Natural killer cell (primary cell): ENCODE measurements around the gene C5orf58. TPM values are rescaled to one million over a fixed set of nuclear protein-coding genes. Genes with fewer than 3 reads are reported as not detected.

Experiments used
- ATAC-seq, 3 donors: fragments of 150-1000 bp in 2 of 3; fragments of 200-7000 bp in 1 of 3; cut with Tn5 transposase; 1 replicate in 1 of 3; 2 replicates in 2 of 3; pipeline ENCODE4 v1.10.0; 2021; ENCODE audit warnings: mild to moderate bottlenecking in 2 of 3, moderate library complexity in 2 of 3
- DNase-seq, 2 donors: peaks; one replicate each; pipeline versions ENCODE4 v3.0.0 to v3.0.0-alpha.2; 2013 to 2021; ENCODE audit warnings: mixed read lengths in 1 of 2
- H3K27ac ChIP-seq: one replicate; pipeline ENCODE4 v1.5.1; 2013; ENCODE audit warnings: mild to moderate bottlenecking, low read length
- H3K27me3 ChIP-seq: one replicate; pipeline ENCODE4 v1.6.1; 2013; ENCODE audit warnings: low read length; ENCODE audit not compliant: control insufficient read depth, insufficient read depth
- H3K36me3 ChIP-seq: one replicate; pipeline ENCODE4 v1.6.1; 2013; ENCODE audit warnings: low read length; ENCODE audit not compliant: control insufficient read depth, insufficient read depth
- H3K4me1 ChIP-seq: one replicate; pipeline ENCODE4 v1.6.1; 2013; ENCODE audit warnings: low read length; ENCODE audit not compliant: control insufficient read depth, insufficient read depth
- H3K4me3 ChIP-seq: one replicate; pipeline ENCODE4 v1.5.1; 2013; ENCODE audit warnings: low read length
- H3K9me3 ChIP-seq: one replicate; pipeline ENCODE4 v1.6.1; 2013; ENCODE audit warnings: low read length; ENCODE audit not compliant: control insufficient read depth, insufficient read depth
- H3K27ac Mint-ChIP-seq, 2 donors: one replicate each; pipeline ENCODE4 v1.8.0; 2022; ENCODE audit warnings: mild to moderate bottlenecking in 2 of 2, mixed read lengths in 2 of 2, moderate library complexity in 1 of 2
- H3K27me3 Mint-ChIP-seq, 2 donors: one replicate each; pipeline ENCODE4 v1.8.0; 2022; ENCODE audit warnings: low read depth in 2 of 2, mixed read lengths in 2 of 2
- H3K36me3 Mint-ChIP-seq: one replicate; pipeline ENCODE4 v1.8.0; 2022; ENCODE audit warnings: mixed read lengths
- H3K4me1 Mint-ChIP-seq, 2 donors: one replicate each; pipeline ENCODE4 v1.8.0; 2022; ENCODE audit warnings: mixed read lengths in 2 of 2
- H3K4me3 Mint-ChIP-seq: one replicate; pipeline ENCODE4 v1.8.0; 2022; ENCODE audit warnings: mild to moderate bottlenecking, moderate library complexity, mixed read lengths
- H3K9me3 Mint-ChIP-seq, 2 donors: one replicate each; pipeline ENCODE4 v1.8.0; 2022; ENCODE audit warnings: mixed read lengths in 2 of 2
- WGBS: methylation state at CpG from one replicate; pipeline ENCODE4 v1.1.7; 2013; ENCODE audit warnings: missing lambda C conversion rate; ENCODE audit not compliant: insufficient coverage; 5-methylcytosine and 5-hydroxymethylcytosine counted together
- intact Hi-C: fragments of 100-400 bp; cut with micrococcal nuclease; formaldehyde crosslinking; loops from one replicate; pipeline ENCODE4 v1.14.2; 2022
- total RNA-seq, 4 donors: library from RNA; stranded (reverse); fragments of 120-200 nt in 1 of 4; gene quantifications; one replicate each; pipeline versions ENCODE4 v1.2.3 to v1.2.4, GENCODE V29; 2013 to 2022
- TF ChIP-seq, protein P1 (sequence below): fragments of 200-600 bp; IDR thresholded peaks from one replicate; pipeline ENCODE4 v1.8.0; 2022; ENCODE audit warnings: antibody characterized with exemption

The C5orf58 gene
- total RNA-seq, 3 donors from 2014 or later (not counting 1 experiment from before 2014, with no cell fraction given) = not detected

DNA sequence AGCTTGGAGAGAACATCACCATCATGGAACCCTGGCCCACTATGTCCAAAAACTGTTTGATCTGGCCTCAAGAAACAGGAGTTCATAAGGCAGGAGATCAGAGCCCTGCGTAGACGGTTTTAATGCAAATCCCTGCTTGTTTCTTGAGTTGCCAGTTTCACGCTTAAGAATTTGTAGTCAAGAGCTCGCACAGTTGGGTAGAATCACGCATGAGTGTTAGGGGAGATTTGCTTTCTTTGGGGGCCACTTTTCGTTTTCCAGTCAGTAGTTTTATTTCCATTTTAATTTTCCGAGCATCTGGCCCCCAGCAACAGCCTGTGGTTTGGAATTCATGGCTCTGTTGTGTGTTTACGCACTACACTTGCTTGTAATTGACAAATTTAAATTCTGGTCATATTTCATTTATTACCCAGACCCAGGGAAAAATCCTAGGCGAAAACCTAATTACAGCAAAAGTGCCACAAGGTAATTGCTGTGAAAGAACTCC is 6.6 kb upstream of the C5orf58 start:
- no peaks in the 10 kb centered on the region for H3K36me3 ChIP-seq
- ATAC-seq (no peak), DNase-seq (no peak)
- TF ChIP-seq, protein P1, sequence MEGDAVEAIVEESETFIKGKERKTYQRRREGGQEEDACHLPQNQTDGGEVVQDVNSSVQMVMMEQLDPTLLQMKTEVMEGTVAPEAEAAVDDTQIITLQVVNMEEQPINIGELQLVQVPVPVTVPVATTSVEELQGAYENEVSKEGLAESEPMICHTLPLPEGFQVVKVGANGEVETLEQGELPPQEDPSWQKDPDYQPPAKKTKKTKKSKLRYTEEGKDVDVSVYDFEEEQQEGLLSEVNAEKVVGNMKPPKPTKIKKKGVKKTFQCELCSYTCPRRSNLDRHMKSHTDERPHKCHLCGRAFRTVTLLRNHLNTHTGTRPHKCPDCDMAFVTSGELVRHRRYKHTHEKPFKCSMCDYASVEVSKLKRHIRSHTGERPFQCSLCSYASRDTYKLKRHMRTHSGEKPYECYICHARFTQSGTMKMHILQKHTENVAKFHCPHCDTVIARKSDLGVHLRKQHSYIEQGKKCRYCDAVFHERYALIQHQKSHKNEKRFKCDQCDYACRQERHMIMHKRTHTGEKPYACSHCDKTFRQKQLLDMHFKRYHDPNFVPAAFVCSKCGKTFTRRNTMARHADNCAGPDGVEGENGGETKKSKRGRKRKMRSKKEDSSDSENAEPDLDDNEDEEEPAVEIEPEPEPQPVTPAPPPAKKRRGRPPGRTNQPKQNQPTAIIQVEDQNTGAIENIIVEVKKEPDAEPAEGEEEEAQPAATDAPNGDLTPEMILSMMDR = peak; percentile 40
- H3K36me3 Mint-ChIP-seq = no peaks in the 10 kb centered on the region
- H3K4me3 Mint-ChIP-seq = no peak overlapping the region
- no peaks in the 10 kb centered on the region for H3K9me3 Mint-ChIP-seq
- no peaks in the 10 kb centered on the region for H3K27me3 ChIP-seq
- no peak overlapping the region for H3K27ac ChIP-seq
- intact Hi-C loops = loop anchor here (1.0 to 5.0 kb wide), 3 partner anchors 113 to 406 kb away; no protein-coding TSS in a partner anchor
- no peak overlapping the region for H3K27ac Mint-ChIP-seq
- no peaks in the 10 kb centered on the region for H3K27me3 Mint-ChIP-seq
- H3K4me1 ChIP-seq = peaks cover 2% of the 10 kb centered on the region
- H3K9me3 ChIP-seq = no peaks in the 10 kb centered on the region
- 88% methylated on average over 9 of the region's 9 CpGs for WGBS
- H3K4me1 Mint-ChIP-seq = peaks cover 7 to 8% of the 10 kb centered on the region in 2 donors
- no peak overlapping the region for H3K4me3 ChIP-seq

DNA sequence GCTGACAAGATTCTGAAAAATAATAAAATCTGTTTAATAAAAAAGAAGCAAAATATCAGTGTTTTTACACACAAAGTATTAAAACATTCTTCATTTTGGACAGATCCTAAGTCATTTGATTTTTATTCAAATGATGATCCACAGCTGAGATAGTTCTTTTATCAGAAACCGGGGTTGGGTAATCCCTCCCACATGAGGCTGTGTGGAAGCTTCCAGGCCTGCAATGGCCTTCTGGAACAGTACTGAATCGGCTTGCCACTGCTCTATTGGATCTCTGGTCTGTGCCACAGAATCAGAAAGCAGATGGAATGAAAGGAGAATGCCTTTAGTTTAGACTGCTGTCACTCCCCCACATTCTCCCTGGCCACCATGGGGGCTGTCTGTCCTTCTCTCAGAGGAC is 6.1 kb upstream of the C5orf58 start:
- intact Hi-C loops = loop anchor here (1.0 to 5.0 kb wide), 3 partner anchors 113 to 406 kb away; no protein-coding TSS in a partner anchor

DNA sequence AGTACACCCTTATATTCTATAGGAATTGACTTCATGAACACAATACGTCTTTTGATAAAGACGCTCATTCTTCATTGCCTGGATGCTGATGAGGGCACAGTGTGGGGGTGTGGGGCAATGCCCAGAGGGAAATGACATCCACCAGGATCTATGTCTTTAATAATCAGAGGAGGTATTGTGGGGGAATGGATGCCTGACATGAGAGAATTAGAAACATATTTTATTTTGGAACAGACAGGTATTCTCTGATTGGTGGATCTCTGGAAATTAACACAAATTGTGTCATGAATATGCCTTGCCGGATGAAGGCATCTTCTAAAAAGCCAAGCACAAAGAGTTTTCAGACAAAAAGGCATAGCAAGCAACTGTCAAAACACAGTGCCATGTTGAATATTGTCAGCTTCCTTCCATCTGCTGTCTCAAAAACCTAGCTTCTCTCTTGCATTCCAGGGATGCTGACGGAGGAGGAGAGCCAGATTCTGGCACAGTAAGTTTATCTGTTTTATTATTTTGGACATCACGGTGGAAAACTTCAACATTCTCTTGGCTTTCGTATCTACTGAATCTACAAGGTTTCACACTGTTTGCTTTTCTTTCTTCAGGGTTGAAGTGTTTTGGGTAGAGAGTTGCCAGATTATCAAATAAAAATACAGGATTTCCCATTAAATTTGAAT is 3.9 kb upstream of the C5orf58 start:
- ATAC-seq = no peak
- Mint-ChIP-seq H3K4me1 (peaks cover 7 to 8% of the 10 kb centered on the region in 2 donors), H3K36me3 (no peaks in the 10 kb centered on the region), H3K27me3 (no peaks in the 10 kb centered on the region), H3K27ac (peak overlapping the region in 1 of 2 donors; percentile 43), H3K9me3 (no peaks in the 10 kb centered on the region), H3K4me3 (no peak overlapping the region)
- TF ChIP-seq, protein P1 = no peak
- no peaks in the 10 kb centered on the region for H3K36me3 ChIP-seq
- 95% methylated on average over 6 of the region's 6 CpGs for WGBS
- intact Hi-C loops = loop anchor here (5.0 kb wide), 1 partner anchor 403 kb away; no protein-coding TSS in a partner anchor
- H3K27ac ChIP-seq = no peak overlapping the region
- no peaks in the 10 kb centered on the region for H3K27me3 ChIP-seq
- H3K9me3 ChIP-seq = no peaks in the 10 kb centered on the region
- H3K4me1 ChIP-seq = peaks cover 2% of the 10 kb centered on the region
- no peak overlapping the region for H3K4me3 ChIP-seq
- DNase-seq = no peak

More for the DNA sequence above, 6.1 kb upstream of the C5orf58 start:
- Mint-ChIP-seq H3K9me3 (no peaks in the 10 kb centered on the region), H3K4me1 (peaks cover 7 to 8% of the 10 kb centered on the region in 2 donors), H3K27me3 (no peaks in the 10 kb centered on the region), H3K27ac (no peak overlapping the region), H3K4me3 (no peak overlapping the region), H3K36me3 (no peaks in the 10 kb centered on the region)
- Histone ChIP-seq H3K27me3 (no peaks in the 10 kb centered on the region), H3K27ac (no peak overlapping the region), H3K4me1 (peaks cover 2% of the 10 kb centered on the region), H3K9me3 (no peaks in the 10 kb centered on the region), H3K36me3 (no peaks in the 10 kb centered on the region), H3K4me3 (no peak overlapping the region)
- no peak for ATAC-seq
- TF ChIP-seq, protein P1 = no peak
- WGBS = 89% methylated on average over 2 of the region's 2 CpGs
- no peak for DNase-seq
